GM19193 (cell line): ENCODE results near the gene POU2AF3.

Experiments used
- POLR2A ChIP-seq: IDR thresholded peaks from 4 replicates; pipeline ENCODE4 v1.6.1; 2011; ENCODE audit not compliant: insufficient read depth, insufficient read length; ENCODE audit errors: extremely low read depth

The POU2AF3 gene

GRCh38 chr11:111298413-111299100 is at the start of gene POU2AF3:
Gene POU2AF3 (plus strand): TSS chr11:111298546. CDS start chr11:111298582, 36 bp downstream.
- TF ChIP-seq POLR2A: no peak

GRCh38 chr11:111250936-111251335 is 47.4 kb upstream of the POU2AF3 start:
- no peak for TF ChIP-seq POLR2A

- no peak for TF ChIP-seq POLR2A
Observed at GRCh38 chr11:111253131-111253530, 45.2 kb upstream of the POU2AF3 start.

GRCh38 chr11:111253630-111254029 is 44.7 kb upstream of the POU2AF3 start:
- no peak for TF ChIP-seq POLR2A

- no peak for TF ChIP-seq POLR2A
Observed at GRCh38 chr11:111258046-111258445, 40.3 kb upstream of the POU2AF3 start.

- TF ChIP-seq POLR2A: no peak
Observed at GRCh38 chr11:111259896-111260295, 38.5 kb upstream of the POU2AF3 start.

- TF ChIP-seq POLR2A: no peak
Observed at GRCh38 chr11:111260811-111261210, 37.5 kb upstream of the POU2AF3 start.

- no peak for TF ChIP-seq POLR2A
Observed at GRCh38 chr11:111264646-111265045, 33.7 kb upstream of the POU2AF3 start.

GRCh38 chr11:111265421-111265820 is 32.9 kb upstream of the POU2AF3 start:
- TF ChIP-seq POLR2A: no peak

- no peak for TF ChIP-seq POLR2A
Observed at GRCh38 chr11:111269146-111269868, 29.0 kb upstream of the POU2AF3 start.

- TF ChIP-seq POLR2A: no peak
Observed at GRCh38 chr11:111272420-111272819, 25.9 kb upstream of the POU2AF3 start.

GRCh38 chr11:111282562-111283075 is 15.7 kb upstream of the POU2AF3 start:
- TF ChIP-seq POLR2A: no peak

- TF ChIP-seq POLR2A: no peak
Observed at GRCh38 chr11:111283945-111284481, 14.3 kb upstream of the POU2AF3 start.

- no peak for TF ChIP-seq POLR2A
Observed at GRCh38 chr11:111285189-111286091, 12.9 kb upstream of the POU2AF3 start.

GRCh38 chr11:111291764-111292163 is 6.6 kb upstream of the POU2AF3 start:
- no peak for TF ChIP-seq POLR2A

- TF ChIP-seq POLR2A: no peak
Observed at GRCh38 chr11:111296196-111296595, 2.1 kb upstream of the POU2AF3 start.

- TF ChIP-seq POLR2A: no peak
Observed at GRCh38 chr11:111297696-111298095, 650 bp upstream of the POU2AF3 start.
